ENCODE data around the gene RBFOX1.
"Not testable (repeated sequence)": the region's sequence is repeated elsewhere in the genome, so short reads cannot be mapped to it uniquely, and the experiment has no call there.

RBFOX1 gene

GRCh38 chr16:7497691-7498090 is 165.0 kb downstream of the RBFOX1 start:
- Histone ChIP-seq H3K27me3 (ENCODE audit: insufficient read depth, low read length) (no peaks in the 10 kb centered on the region), H3K4me1 (ENCODE audit: insufficient read depth, low read length) (no peaks in the 10 kb centered on the region)

GRCh38 chr16:7501868-7502267 is 169.2 kb downstream of the RBFOX1 start:
- Histone ChIP-seq H3K9ac (ENCODE audit: low read depth, low read length) (no peak overlapping the region), H3K27me3 (ENCODE audit: insufficient read depth, low read length) (no peaks in the 10 kb centered on the region), H3K4me3 (ENCODE audit: low read length) (no peak overlapping the region), H3K36me3 (ENCODE audit: insufficient read depth, low read depth, low read length) (no peaks in the 10 kb centered on the region), H3K4me1 (ENCODE audit: insufficient read depth, low read length) (no peaks in the 10 kb centered on the region), H3K27ac (ENCODE audit: low read length) (no peak overlapping the region), H3K9me3 (ENCODE audit: insufficient read depth, low read depth, low read length) (no peaks in the 10 kb centered on the region)

More at GRCh38 chr16:7497691-7498090, 165.0 kb downstream of the RBFOX1 start:
- H3K4me3 ChIP-seq (ENCODE audit: low read length) = no peak overlapping the region
- H3K9ac ChIP-seq (ENCODE audit: low read depth, low read length) = no peak overlapping the region
- H3K27ac ChIP-seq (ENCODE audit: low read length) = no peak overlapping the region
- no peaks in the 10 kb centered on the region for H3K36me3 ChIP-seq (ENCODE audit: insufficient read depth, low read depth, low read length)
- no peaks in the 10 kb centered on the region for H3K9me3 ChIP-seq (ENCODE audit: insufficient read depth, low read depth, low read length)

GRCh38 chr16:7502591-7503157 is 170.0 kb downstream of the RBFOX1 start:
- H3K9me3 ChIP-seq (ENCODE audit: insufficient read depth, low read depth, low read length); H3K4me1 ChIP-seq (ENCODE audit: insufficient read depth, low read length); H3K27ac ChIP-seq (ENCODE audit: low read length); H3K36me3 ChIP-seq (ENCODE audit: insufficient read depth, low read depth, low read length); H3K4me3 ChIP-seq (ENCODE audit: low read length); H3K27me3 ChIP-seq (ENCODE audit: insufficient read depth, low read length); H3K9ac ChIP-seq (ENCODE audit: low read depth, low read length): not testable (repeated sequence)

GRCh38 chr16:7503666-7504065 is 171.0 kb downstream of the RBFOX1 start:
- Histone ChIP-seq H3K36me3 (ENCODE audit: insufficient read depth, low read depth, low read length) (no peaks in the 10 kb centered on the region), H3K4me3 (ENCODE audit: low read length) (no peak overlapping the region), H3K27me3 (ENCODE audit: insufficient read depth, low read length) (no peaks in the 10 kb centered on the region), H3K9me3 (ENCODE audit: insufficient read depth, low read depth, low read length) (no peaks in the 10 kb centered on the region), H3K9ac (ENCODE audit: low read depth, low read length) (no peak overlapping the region), H3K4me1 (ENCODE audit: insufficient read depth, low read length) (no peaks in the 10 kb centered on the region), H3K27ac (ENCODE audit: low read length) (no peak overlapping the region)

GRCh38 chr16:7504844-7505243 is 172.2 kb downstream of the RBFOX1 start:
- H3K27me3 ChIP-seq (ENCODE audit: insufficient read depth, low read length) = no peaks in the 10 kb centered on the region
- H3K27ac ChIP-seq (ENCODE audit: low read length) = no peak overlapping the region
- no peaks in the 10 kb centered on the region for H3K9me3 ChIP-seq (ENCODE audit: insufficient read depth, low read depth, low read length)
- peaks cover 8% of the 10 kb centered on the region; the same call in 1 of the 2 replicates for H3K4me1 ChIP-seq (ENCODE audit: insufficient read depth, low read length)
- H3K4me3 ChIP-seq (ENCODE audit: low read length) = no peak overlapping the region
- no peaks in the 10 kb centered on the region for H3K36me3 ChIP-seq (ENCODE audit: insufficient read depth, low read depth, low read length)
- H3K9ac ChIP-seq (ENCODE audit: low read depth, low read length) = no peak overlapping the region

- peaks cover 15% of the 10 kb centered on the region for H3K4me1 ChIP-seq (ENCODE audit: insufficient read depth, low read length)
- H3K27ac ChIP-seq (ENCODE audit: low read length) = no peak overlapping the region
- no peaks in the 10 kb centered on the region for H3K27me3 ChIP-seq (ENCODE audit: insufficient read depth, low read length)
- no peaks in the 10 kb centered on the region for H3K36me3 ChIP-seq (ENCODE audit: insufficient read depth, low read depth, low read length)
- H3K9ac ChIP-seq (ENCODE audit: low read depth, low read length) = no peak overlapping the region
- H3K9me3 ChIP-seq (ENCODE audit: insufficient read depth, low read depth, low read length) = no peaks in the 10 kb centered on the region
- H3K4me3 ChIP-seq (ENCODE audit: low read length) = no peak overlapping the region
Observed at GRCh38 chr16:7505495-7505894, 172.8 kb downstream of the RBFOX1 start.

- Histone ChIP-seq H3K4me3 (ENCODE audit: low read length) (no peak overlapping the region), H3K27ac (ENCODE audit: low read length) (no peak overlapping the region), H3K27me3 (ENCODE audit: insufficient read depth, low read length) (no peaks in the 10 kb centered on the region), H3K4me1 (ENCODE audit: insufficient read depth, low read length) (peaks cover 19% of the 10 kb centered on the region), H3K9me3 (ENCODE audit: insufficient read depth, low read depth, low read length) (no peaks in the 10 kb centered on the region), H3K36me3 (ENCODE audit: insufficient read depth, low read depth, low read length) (no peaks in the 10 kb centered on the region), H3K9ac (ENCODE audit: low read depth, low read length) (no peak overlapping the region)
Observed at GRCh38 chr16:7506363-7506762, 173.7 kb downstream of the RBFOX1 start.

GRCh38 chr16:7508656-7509055 is 176.0 kb downstream of the RBFOX1 start:
- H3K27me3 ChIP-seq (ENCODE audit: insufficient read depth, low read length) = no peaks in the 10 kb centered on the region
- H3K27ac ChIP-seq (ENCODE audit: low read length) = no peak overlapping the region
- no peaks in the 10 kb centered on the region for H3K9me3 ChIP-seq (ENCODE audit: insufficient read depth, low read depth, low read length)
- H3K4me3 ChIP-seq (ENCODE audit: low read length) = no peak overlapping the region
- peaks cover 19% of the 10 kb centered on the region for H3K4me1 ChIP-seq (ENCODE audit: insufficient read depth, low read length)
- no peaks in the 10 kb centered on the region for H3K36me3 ChIP-seq (ENCODE audit: insufficient read depth, low read depth, low read length)
- H3K9ac ChIP-seq (ENCODE audit: low read depth, low read length) = no peak overlapping the region

- Histone ChIP-seq H3K4me1 (ENCODE audit: insufficient read depth, low read length) (peaks cover 19% of the 10 kb centered on the region), H3K9me3 (ENCODE audit: insufficient read depth, low read depth, low read length) (no peaks in the 10 kb centered on the region), H3K36me3 (ENCODE audit: insufficient read depth, low read depth, low read length) (no peaks in the 10 kb centered on the region), H3K27me3 (ENCODE audit: insufficient read depth, low read length) (no peaks in the 10 kb centered on the region), H3K4me3 (ENCODE audit: low read length) (no peak overlapping the region), H3K27ac (ENCODE audit: low read length) (no peak overlapping the region), H3K9ac (ENCODE audit: low read depth, low read length) (no peak overlapping the region; the same call in 1 of the 2 replicates)
Observed at GRCh38 chr16:7509963-7510601, 177.4 kb downstream of the RBFOX1 start.

- peaks cover 19% of the 10 kb centered on the region for H3K4me1 ChIP-seq (ENCODE audit: insufficient read depth, low read length)
- H3K36me3 ChIP-seq (ENCODE audit: insufficient read depth, low read depth, low read length) = no peaks in the 10 kb centered on the region
- H3K9me3 ChIP-seq (ENCODE audit: insufficient read depth, low read depth, low read length) = no peaks in the 10 kb centered on the region
- no peak overlapping the region for H3K9ac ChIP-seq (ENCODE audit: low read depth, low read length)
- no peaks in the 10 kb centered on the region for H3K27me3 ChIP-seq (ENCODE audit: insufficient read depth, low read length)
- no peak overlapping the region for H3K4me3 ChIP-seq (ENCODE audit: low read length)
- no peak overlapping the region for H3K27ac ChIP-seq (ENCODE audit: low read length)
Observed at GRCh38 chr16:7511549-7512260, 179.1 kb downstream of the RBFOX1 start.

- Histone ChIP-seq H3K27me3 (ENCODE audit: insufficient read depth, low read length) (no peaks in the 10 kb centered on the region), H3K9me3 (ENCODE audit: insufficient read depth, low read depth, low read length) (no peaks in the 10 kb centered on the region), H3K4me1 (ENCODE audit: insufficient read depth, low read length) (peaks cover 19% of the 10 kb centered on the region), H3K36me3 (ENCODE audit: insufficient read depth, low read depth, low read length) (no peaks in the 10 kb centered on the region), H3K9ac (ENCODE audit: low read depth, low read length) (no peak overlapping the region), H3K27ac (ENCODE audit: low read length) (no peak overlapping the region), H3K4me3 (ENCODE audit: low read length) (no peak overlapping the region)
Observed at GRCh38 chr16:7512503-7512902, 179.9 kb downstream of the RBFOX1 start.

- H3K36me3 ChIP-seq (ENCODE audit: insufficient read depth, low read depth, low read length) = no peaks in the 10 kb centered on the region
- H3K27ac ChIP-seq (ENCODE audit: low read length) = no peak overlapping the region
- no peaks in the 10 kb centered on the region for H3K27me3 ChIP-seq (ENCODE audit: insufficient read depth, low read length)
- no peak overlapping the region for H3K9ac ChIP-seq (ENCODE audit: low read depth, low read length)
- H3K9me3 ChIP-seq (ENCODE audit: insufficient read depth, low read depth, low read length) = no peaks in the 10 kb centered on the region
- H3K4me3 ChIP-seq (ENCODE audit: low read length) = no peak overlapping the region
- peaks cover 19% of the 10 kb centered on the region for H3K4me1 ChIP-seq (ENCODE audit: insufficient read depth, low read length)
Observed at GRCh38 chr16:7513429-7513828, 180.8 kb downstream of the RBFOX1 start.
